K562 (cell line): ENCODE data around the gene ALG12. TPM values are rescaled to one million over a fixed set of nuclear protein-coding genes. Genes with fewer than 3 reads are reported as not detected.

ENCODE experiments used
- ATAC-seq: fragments of 200-7000 bp; cut with Tn5 transposase; 3 replicates; pipeline ENCODE4 v1.9.1; 2020; ENCODE audit warnings: moderate library complexity
- BruUV-seq: library from RNA; stranded (reverse); fragments of 400-500 nt; replicated peaks from 2 replicates; lab custom pipeline; 2021; lab: Mats Ljungman, UMichigan
- CTCF ChIA-PET: fragments of 300-600 bp; formaldehyde crosslinking; extraction: SDS; loops from one replicate; lab custom pipeline; 2021; ENCODE audit warnings: low intra/inter-chr PET ratio; lab: Yijun Ruan, JAX
- POLR2A ChIA-PET: fragments of 300-600, 350-650 bp; sonication (Branson Sonifier 250); formaldehyde crosslinking; extraction: SDS; loops from one replicate; lab custom pipeline; 2021; ENCODE audit warnings: antibody characterized with exemption, inconsistent platforms; lab: Yijun Ruan, JAX
- DNase-seq, 4 experiments: peaks; one replicate each; pipeline versions ENCODE4 v3.0.0 to v3.0.0-alpha.2; 2011 to 2018; ENCODE audit warnings: low spot score in 3 of 4, mixed read lengths in 3 of 4; ENCODE audit errors: extremely low read depth in 1 of 4
- FAIRE-seq: peaks from 2 replicates; lab custom pipeline; 2011; peaks lifted over from hg19 to GRCh38; lab: Jason Lieb, UNC
- H2AFZ ChIP-seq: 2 replicates; pipeline ENCODE4 v1.6.0; 2011; ENCODE audit warnings: low read depth, low read length, control low read depth, inconsistent platforms
- H3K27ac ChIP-seq: fragments of 200-600 bp; 3 replicates; pipeline ENCODE4 v1.8.0; 2011; ENCODE audit warnings: low read depth, mild to moderate bottlenecking, control low read depth, inconsistent platforms, low read length, moderate library complexity, mixed read lengths; ENCODE audit errors: extremely low read depth
- H3K27me3 ChIP-seq, 2 experiments: fragments of 300-600 bp in 1 of 2; 2 replicates in 1 of 2; 3 replicates in 1 of 2; pipeline versions ENCODE4 v1.6.0 to v1.8.0; 2011; ENCODE audit warnings: inconsistent platforms in 2 of 2, low read length in 2 of 2, mild to moderate bottlenecking in 1 of 2, mixed read lengths in 1 of 2, moderate library complexity in 1 of 2; ENCODE audit not compliant: control insufficient read depth in 2 of 2, insufficient read depth in 2 of 2
- H3K36me3 ChIP-seq: fragments of 300-600 bp; 3 replicates; pipeline ENCODE4 v1.8.0; 2011; ENCODE audit warnings: mild to moderate bottlenecking, low read length, inconsistent platforms; ENCODE audit not compliant: control insufficient read depth, insufficient read depth
- H3K4me1 ChIP-seq, 2 experiments: fragments of 200-600 bp in 1 of 2; replicated peaks in 1 of 2; 2 replicates in 1 of 2; 3 replicates in 1 of 2; pipeline versions ENCODE4 v1.5.1 to v1.8.0; 2011; ENCODE audit warnings: inconsistent platforms in 2 of 2, low read length in 2 of 2, mild to moderate bottlenecking in 1 of 2, mixed read lengths in 1 of 2, moderate library complexity in 1 of 2; ENCODE audit not compliant: control insufficient read depth in 2 of 2, insufficient read depth in 2 of 2
- H3K4me2 ChIP-seq: 2 replicates; pipeline ENCODE4 v1.6.1; 2011; ENCODE audit warnings: low read length, control low read depth, inconsistent platforms, mixed read lengths; ENCODE audit not compliant: insufficient read depth
- H3K4me3 ChIP-seq: fragments of 200-600 bp; sonication (generic), shearing (Covaris generic); 2 replicates; pipeline ENCODE4 v1.5.1; 2016; ENCODE audit warnings: control low read depth, inconsistent platforms
- H3K79me2 ChIP-seq: fragments of 200-600 bp; 3 replicates; pipeline ENCODE4 v1.8.0; 2011; ENCODE audit warnings: low read length, inconsistent platforms; ENCODE audit not compliant: control insufficient read depth, insufficient read depth
- H3K9ac ChIP-seq, 2 experiments: 2 replicates each; pipeline versions ENCODE4 v1.6.0 to v1.6.1; 2011; ENCODE audit warnings: low read depth in 2 of 2, low read length in 2 of 2, control low read depth in 1 of 2, inconsistent platforms in 1 of 2, mild to moderate bottlenecking in 1 of 2, mixed read lengths in 1 of 2; ENCODE audit not compliant: insufficient read depth in 1 of 2
- H3K9me1 ChIP-seq: one replicate; pipeline ENCODE4 v1.6.0; 2011; ENCODE audit warnings: inconsistent platforms, mild to moderate bottlenecking, low read length, moderate library complexity; ENCODE audit not compliant: control insufficient read depth, insufficient read depth
- H3K9me3 ChIP-seq: replicated peaks from 2 replicates; pipeline ENCODE4 v1.5.1; 2011; ENCODE audit warnings: low read depth, low read length, inconsistent platforms; ENCODE audit not compliant: control insufficient read depth, insufficient read depth
- H4K20me1 ChIP-seq: replicated peaks from 2 replicates; pipeline ENCODE4 v1.6.1; 2011; ENCODE audit warnings: low read length, inconsistent platforms, mixed read lengths; ENCODE audit not compliant: control insufficient read depth, insufficient read depth
- CHD1 ChIP-seq: fragments of 200-600 bp; sonication (generic); IDR thresholded peaks from one replicate; pipeline ENCODE4 v1.6.1; 2012; ENCODE audit warnings: mild to moderate bottlenecking, moderate library complexity, low read length, inconsistent platforms
- KDM5B ChIP-seq: fragments of 200-600 bp; sonication (generic); IDR thresholded peaks from 2 replicates; pipeline ENCODE4 v1.6.1; 2012; ENCODE audit warnings: low read depth, mild to moderate bottlenecking, moderate library complexity, low read length, control low read depth, inconsistent platforms; ENCODE audit not compliant: insufficient replicate concordance
- POLR2G ChIP-seq: fragments of 200-400 bp; formaldehyde crosslinking; IDR thresholded peaks from 2 replicates; pipeline ENCODE4 v1.6.1; 2017; ENCODE audit warnings: low read depth, mild to moderate bottlenecking, antibody characterized with exemption, low read length, moderate library complexity
- SLC30A9 ChIP-seq: fragments of 250-450 bp; sonication (Bioruptor Pico); IDR thresholded peaks from 2 replicates; pipeline ENCODE4 v1.8.0; 2022; ENCODE audit warnings: mild to moderate bottlenecking, moderate library complexity
- TFAP4 ChIP-seq: sonication (generic); formaldehyde crosslinking; IDR thresholded peaks from 2 replicates; pipeline ENCODE4 v1.8.0; 2022; ENCODE audit warnings: missing genetic modification reagents, mild to moderate bottlenecking, moderate library complexity, borderline replicate concordance
- WGBS: fragments of 100-300 bp; shearing (Covaris generic); methylation state at CpG from one replicate; pipeline ENCODE4 v1.1.6; 2016; ENCODE audit warnings: low coverage, mixed read lengths; ENCODE audit not compliant: insufficient coverage; ENCODE audit errors: missing lambda C conversion rate; 5-methylcytosine and 5-hydroxymethylcytosine counted together
- in situ Hi-C: fragments of 300-500 bp; cut with MboI; formaldehyde crosslinking; loops from 4 replicates; pipeline ENCODE4 v1.15.0; 2018; ENCODE audit warnings: inconsistent platforms, mixed read lengths
- intact Hi-C: fragments of 100-400 bp; cut with micrococcal nuclease; formaldehyde crosslinking; loops from 2 replicates; pipeline ENCODE4 v1.14.2; 2022
- polyA plus RNA-seq, 8 experiments: library from polyadenylated mRNA; depleted of rRNA in 4 of 8; stranded (reverse) in 5 of 8; unstranded in 3 of 8; fragments of >200 nt; fragmentation: Nextera tagmentation in 2 of 8; fragmentation: Illumina TruSeq in 1 of 8; extraction: Ambion mirVana in 2 of 8; extraction: Trizol in 1 of 8; gene quantifications; 2 replicates each; pipeline versions ENCODE4 v1.2.1 to v1.2.3, GENCODE V29; 2011 to 2014; ENCODE audit warnings: inconsistent platforms in 1 of 8, missing spikeins in 1 of 8
- total RNA-seq, 7 experiments: library from RNA; depleted of rRNA in 6 of 7; stranded (reverse); fragments of >200 nt in 6 of 7; fragmentation: Illumina TruSeq in 2 of 7; extraction: Trizol in 2 of 7; gene quantifications; 2 replicates each; pipeline versions ENCODE4 v1.2.1 to v1.2.3, GENCODE V29; 2011 to 2021; ENCODE audit warnings: low replicate concordance in 1 of 7
- TF ChIP-seq, protein P1 (sequence below), 3 experiments: fragments of 200-800 bp in 1 of 3; sonication (Bioruptor generic) in 1 of 3; sonication (generic) in 1 of 3; formaldehyde crosslinking in 1 of 3; IDR thresholded peaks; 2 replicates each; pipeline versions ENCODE4 v1.6.1 to v1.8.0; 2016 to 2022; ENCODE audit warnings: mild to moderate bottlenecking in 2 of 3, missing compliant biosample characterization in 2 of 3, missing genetic modification characterization in 2 of 3, missing genetic modification reagents in 1 of 3

The ALG12 gene
- total and polyA plus RNA-seq, 9 of the 15 experiments (the other 6 are each of a cell fraction or from before 2014, with no cell fraction given), result 0.20 to 8.5 (median 3.4) TPM

- H3K9me3 ChIP-seq, result no peaks in the 10 kb centered on the region
- in situ Hi-C loops (no loop called here), intact Hi-C loops (no loop called here)
- ATAC-seq (no peak), DNase-seq (peak in 2 of 4 experiments; percentile 15 to 28), FAIRE-seq (no peak)
- peaks cover 24% of the 10 kb centered on the region; the same call in 1 of the 3 replicates for H3K36me3 ChIP-seq
- H3K27me3 ChIP-seq, result no peaks in the 10 kb centered on the region
- peak overlapping the region; percentile 70; the same call in 1 of the 2 replicates for H2AFZ ChIP-seq
- H4K20me1 ChIP-seq, result peaks cover 15% of the 10 kb centered on the region
- peaks cover 20 to 86% of the 10 kb centered on the region in 2 experiments for H3K4me1 ChIP-seq
- H3K9ac ChIP-seq, result peak overlapping the region; percentile 88 to 95
- no peaks in the 10 kb centered on the region for H3K9me1 ChIP-seq
- H3K4me2 ChIP-seq, result peak overlapping the region; percentile 90
- H3K27ac ChIP-seq, result peak overlapping the region; percentile 94
- peak overlapping the region; percentile 76 for H3K4me3 ChIP-seq
- 72% methylated on average over 21 of the region's 29 CpGs for WGBS
- BruUV-seq, result no TSS peak
- TF ChIP-seq, protein P1, sequence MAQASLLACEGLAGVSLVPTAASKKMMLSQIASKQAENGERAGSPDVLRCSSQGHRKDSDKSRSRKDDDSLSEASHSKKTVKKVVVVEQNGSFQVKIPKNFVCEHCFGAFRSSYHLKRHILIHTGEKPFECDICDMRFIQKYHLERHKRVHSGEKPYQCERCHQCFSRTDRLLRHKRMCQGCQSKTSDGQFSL (CRISPR knock-in tag; IDR thresholded peaks at IDR 0.05), result 0 out of 2 replicates have a peak, but pooled peaks have one; percentile 22
- TF ChIP-seq, protein P1 (tag; IDR thresholded peaks at IDR 0.05), result no peak
- TF ChIP-seq CHD1 (no peak), SLC30A9 (CRISPR knock-in tag) (no peak), POLR2G (0 out of 2 replicates have a peak, but pooled peaks have one; percentile 17), KDM5B (peak; percentile 15), TFAP4 (CRISPR knock-in tag) (0 out of 2 replicates have a peak, but pooled peaks have one; percentile 17)
- H3K79me2 ChIP-seq, result peaks cover 42% of the 10 kb centered on the region
- ChIA-PET CTCF (no interaction called here), POLR2A (interaction anchor here (0.5 to 2.9 kb wide), 6 partner anchors 7 to 692 kb away, joined by 3 to 10 read pairs (median 4); no protein-coding TSS in a partner anchor)
Observed at GRCh38 chr22:49958931-49959781, 40.9 kb upstream of the ALG12 start.
